ENCODE data around the gene SPHK2.
A peak's percentile ranks its signal among the peaks of the same experiment; 100 is the strongest.
"Not testable (repeated sequence)": the region's sequence is repeated elsewhere in the genome, so short reads cannot be mapped to it uniquely, and the experiment has no call there.

Gene SPHK2

GRCh38 chr19:48668761-48669160, 49.5 kb downstream of the SPHK2 start:
- no peaks in the 10 kb centered on the region for H3K9me3 Mint-ChIP-seq
- peak overlapping the region; percentile 29 for H3K27ac Mint-ChIP-seq
- H3K36me3 Mint-ChIP-seq (ENCODE audit: low read depth) = no peaks in the 10 kb centered on the region
- H3K4me3 Mint-ChIP-seq = no peak overlapping the region
- H3K27me3 Mint-ChIP-seq = no peaks in the 10 kb centered on the region
- no peaks in the 10 kb centered on the region for H3K4me1 Mint-ChIP-seq (ENCODE audit: low read depth)

DNA sequence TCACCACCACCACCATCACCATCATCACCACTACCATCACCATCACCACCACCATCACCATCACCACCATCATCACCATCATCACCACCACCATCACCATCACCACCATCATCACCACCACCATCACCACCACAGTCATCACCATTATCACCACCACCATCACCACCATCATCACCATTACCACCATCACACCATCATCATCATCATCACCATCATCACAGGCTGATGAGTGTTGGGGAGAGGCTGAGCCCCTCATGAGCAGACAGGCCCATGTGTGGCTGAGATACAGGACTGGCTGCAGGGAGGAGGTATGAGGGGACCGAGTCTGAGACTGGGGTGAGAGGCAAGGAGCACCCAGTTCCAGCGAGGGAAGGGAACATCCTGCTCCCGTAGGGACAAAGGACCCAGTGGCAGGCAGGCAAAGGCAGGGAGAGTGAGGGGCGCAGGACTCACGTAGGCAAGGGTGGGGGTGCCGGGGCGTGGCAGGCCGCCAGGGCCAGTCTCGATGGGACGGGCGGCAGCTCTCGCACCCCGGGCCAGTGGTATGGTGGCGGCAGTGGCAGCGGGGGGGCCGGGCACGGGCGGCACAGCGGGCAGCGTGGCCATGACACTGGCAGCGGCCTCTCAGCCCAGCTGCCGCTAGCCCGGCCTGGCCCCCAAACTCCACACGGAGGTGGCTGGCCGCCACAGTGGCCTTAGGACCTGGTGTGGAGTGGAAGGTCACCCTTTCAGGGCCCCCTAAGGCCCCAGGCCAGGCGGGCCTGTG, 50.8 kb downstream of the SPHK2 start:
- peak overlapping the region; percentile 82 for H3K27ac Mint-ChIP-seq
- H3K36me3 Mint-ChIP-seq (ENCODE audit: low read depth) = no peaks in the 10 kb centered on the region

DNA sequence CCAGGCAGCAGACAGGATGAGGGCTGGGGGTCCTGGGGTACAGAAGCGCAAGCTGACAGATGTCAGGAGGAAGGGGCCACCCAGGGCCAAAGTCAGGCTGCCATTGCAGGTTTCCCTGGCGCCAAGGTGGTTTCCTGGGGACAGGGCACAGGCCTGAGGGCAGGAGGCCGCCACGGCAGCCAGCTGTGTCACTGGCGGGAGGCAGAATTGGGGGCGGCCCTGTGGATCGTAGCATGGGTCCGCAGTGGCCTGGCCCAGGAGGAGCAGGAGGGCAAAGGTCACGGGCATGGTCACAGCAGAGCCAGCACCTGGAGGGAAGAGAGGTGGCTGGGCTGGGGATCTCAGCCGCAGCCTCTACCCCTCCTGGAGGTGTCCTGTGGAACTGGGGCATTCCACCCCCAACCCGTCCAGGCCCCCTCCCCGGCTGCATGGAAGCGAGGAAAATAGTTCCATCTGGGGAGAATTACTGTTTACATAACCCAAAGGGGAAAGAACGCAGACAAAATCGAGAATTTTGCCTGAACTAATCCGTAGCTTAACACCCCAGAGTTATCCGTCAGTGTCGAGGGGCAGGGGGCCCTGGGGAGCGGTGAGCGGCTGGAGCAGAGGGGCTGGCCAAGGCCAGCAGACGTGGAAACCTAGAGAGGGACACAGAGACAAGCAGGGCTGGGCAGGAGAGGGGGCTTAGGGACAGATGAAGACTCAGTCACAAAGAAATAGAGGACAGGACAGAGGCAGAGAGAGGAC, 51.6 kb downstream of the SPHK2 start:
- H3K4me3 Mint-ChIP-seq = no peak overlapping the region
- no peaks in the 10 kb centered on the region for H3K27me3 Mint-ChIP-seq
- no peaks in the 10 kb centered on the region for H3K9me3 Mint-ChIP-seq
- H3K36me3 Mint-ChIP-seq (ENCODE audit: low read depth) = no peaks in the 10 kb centered on the region
- H3K27ac Mint-ChIP-seq = no peak overlapping the region
- H3K4me1 Mint-ChIP-seq (ENCODE audit: low read depth) = peaks cover 7% of the 10 kb centered on the region

More for the DNA sequence above, 50.8 kb downstream of the SPHK2 start:
- peaks cover 2% of the 10 kb centered on the region for H3K4me1 Mint-ChIP-seq (ENCODE audit: low read depth)
- no peak overlapping the region for H3K4me3 Mint-ChIP-seq
- H3K9me3 Mint-ChIP-seq = no peaks in the 10 kb centered on the region
- H3K27me3 Mint-ChIP-seq = no peaks in the 10 kb centered on the region

- no peak overlapping the region for H3K4me3 Mint-ChIP-seq
- H3K4me1 Mint-ChIP-seq (ENCODE audit: low read depth) = peaks cover 7% of the 10 kb centered on the region
- no peaks in the 10 kb centered on the region for H3K36me3 Mint-ChIP-seq (ENCODE audit: low read depth)
- no peaks in the 10 kb centered on the region for H3K27me3 Mint-ChIP-seq
- no peaks in the 10 kb centered on the region for H3K9me3 Mint-ChIP-seq
- no peak overlapping the region for H3K27ac Mint-ChIP-seq
Observed at GRCh38 chr19:48671446-48671995, 52.2 kb downstream of the SPHK2 start.

- no peak within 1 kb of the TSS for H3K27ac Mint-ChIP-seq
- no peak within 1 kb of the TSS for H3K4me3 Mint-ChIP-seq
- H3K36me3 Mint-ChIP-seq (ENCODE audit: low read depth) = no peaks in the 10 kb centered on the region
- H3K9me3 Mint-ChIP-seq = no peaks in the 10 kb centered on the region
- H3K4me1 Mint-ChIP-seq (ENCODE audit: low read depth) = peaks cover 7% of the 10 kb centered on the region
- no peaks in the 10 kb centered on the region for H3K27me3 Mint-ChIP-seq
Observed at GRCh38 chr19:48672994-48673393, 53.7 kb downstream of the SPHK2 start, which contains the start of gene NTN5. TSS of gene NTN5 (minus strand) at chr19:48673017. CDS start at chr19:48670986, 2,031 bp downstream.

DNA sequence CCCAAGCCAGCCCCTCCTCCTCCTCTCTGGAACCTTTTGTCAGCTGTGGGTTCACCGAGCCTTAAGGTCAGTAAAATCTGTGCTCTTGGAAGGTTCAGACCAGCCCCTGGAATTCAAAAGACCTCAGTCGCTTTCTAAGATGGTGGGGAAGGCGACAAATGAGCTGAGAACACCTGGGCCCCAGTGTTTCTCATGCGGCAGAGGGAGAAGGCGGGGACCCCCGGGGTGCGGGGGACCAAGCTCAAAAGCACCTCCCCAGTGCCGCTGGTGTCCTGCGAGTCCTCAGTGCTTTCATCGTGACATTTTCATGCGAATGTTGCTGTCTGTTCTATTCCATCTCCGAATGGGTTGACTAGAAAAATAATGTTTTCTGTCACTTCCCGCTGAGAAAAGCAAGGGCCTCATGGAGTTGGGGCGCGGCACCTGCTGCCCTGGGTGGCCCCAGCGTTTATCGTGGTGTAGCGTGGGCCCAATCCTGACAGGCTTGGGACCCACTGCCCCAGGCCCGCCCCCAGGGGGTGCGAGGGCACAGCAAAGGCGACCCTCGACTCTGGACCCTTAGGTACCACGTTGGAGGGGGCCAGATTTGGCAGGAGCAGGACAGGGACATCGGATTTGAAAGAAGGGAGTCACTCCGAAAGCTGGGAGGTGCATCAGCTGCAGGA, 54.3 kb downstream of the SPHK2 start:
- Mint-ChIP-seq H3K9me3 (no peaks in the 10 kb centered on the region), H3K27me3 (no peaks in the 10 kb centered on the region), H3K4me1 (ENCODE audit: low read depth) (peaks cover 7% of the 10 kb centered on the region), H3K36me3 (ENCODE audit: low read depth) (no peaks in the 10 kb centered on the region), H3K4me3 (no peak overlapping the region), H3K27ac (no peak overlapping the region)

- Mint-ChIP-seq H3K4me1 (ENCODE audit: low read depth) (peaks cover 7% of the 10 kb centered on the region), H3K27ac (no peak overlapping the region), H3K9me3 (no peaks in the 10 kb centered on the region), H3K27me3 (no peaks in the 10 kb centered on the region), H3K36me3 (ENCODE audit: low read depth) (no peaks in the 10 kb centered on the region), H3K4me3 (no peak overlapping the region)
Observed at GRCh38 chr19:48674216-48674809, 55.0 kb downstream of the SPHK2 start.

DNA sequence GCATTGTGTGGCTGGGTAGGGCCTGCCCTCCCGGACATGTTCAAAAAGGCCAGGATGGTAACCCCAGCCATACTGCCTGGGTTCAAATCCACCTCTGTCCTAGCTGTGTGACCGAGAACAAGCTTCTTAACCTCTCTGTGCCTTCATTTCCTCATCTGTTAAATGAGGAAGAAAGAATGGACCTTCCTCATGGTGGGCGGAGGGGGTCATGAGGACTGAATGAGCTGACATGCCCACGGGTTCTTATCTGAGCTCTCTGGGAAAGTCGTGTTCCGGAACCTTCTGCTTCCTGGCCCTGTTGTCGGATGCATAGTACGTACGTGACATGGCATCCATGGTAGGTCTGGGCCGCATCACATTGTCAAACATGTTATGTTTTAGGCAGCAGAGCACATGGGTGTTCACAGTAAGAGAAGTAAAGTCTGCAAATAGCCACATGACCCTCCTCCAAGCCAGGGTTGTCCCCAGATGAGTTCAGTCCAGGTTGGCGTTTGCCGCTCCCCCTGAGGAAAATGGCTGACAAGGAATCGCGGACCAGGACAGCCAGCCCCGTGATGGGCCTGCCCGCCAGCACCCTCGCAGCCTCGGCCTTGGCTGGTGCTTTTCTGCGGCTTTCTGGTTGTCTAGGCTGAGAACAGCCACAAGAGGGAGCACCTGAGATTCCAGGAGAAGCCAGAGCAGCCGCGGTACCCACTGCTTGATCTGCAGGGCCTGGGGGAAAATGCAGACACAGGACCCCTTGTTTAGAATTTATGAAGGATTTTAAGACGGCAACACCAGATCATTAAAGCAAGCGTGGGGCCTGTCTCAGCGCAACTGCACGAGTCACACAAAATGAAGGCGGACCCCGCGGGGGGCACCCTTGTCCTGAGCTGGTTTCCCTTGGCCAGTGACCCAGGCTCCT, 55.9 kb downstream of the SPHK2 start:
- Mint-ChIP-seq H3K27ac (no peak overlapping the region), H3K4me1 (ENCODE audit: low read depth) (peaks cover 7% of the 10 kb centered on the region), H3K36me3 (ENCODE audit: low read depth) (no peaks in the 10 kb centered on the region), H3K9me3 (no peaks in the 10 kb centered on the region), H3K4me3 (no peak overlapping the region), H3K27me3 (no peaks in the 10 kb centered on the region)

GRCh38 chr19:48676487-48676886, 57.2 kb downstream of the SPHK2 start:
- Mint-ChIP-seq H3K27me3 (no peaks in the 10 kb centered on the region), H3K9me3 (no peaks in the 10 kb centered on the region), H3K4me3 (no peak overlapping the region), H3K27ac (no peak overlapping the region), H3K4me1 (ENCODE audit: low read depth) (peaks cover 7% of the 10 kb centered on the region), H3K36me3 (ENCODE audit: low read depth) (no peaks in the 10 kb centered on the region)

GRCh38 chr19:48676887-48677286, 57.6 kb downstream of the SPHK2 start:
- Mint-ChIP-seq H3K4me1 (ENCODE audit: low read depth) (peaks cover 7% of the 10 kb centered on the region), H3K27ac (no peak overlapping the region), H3K27me3 (no peaks in the 10 kb centered on the region), H3K9me3 (no peaks in the 10 kb centered on the region), H3K36me3 (ENCODE audit: low read depth) (no peaks in the 10 kb centered on the region), H3K4me3 (no peak overlapping the region)

DNA sequence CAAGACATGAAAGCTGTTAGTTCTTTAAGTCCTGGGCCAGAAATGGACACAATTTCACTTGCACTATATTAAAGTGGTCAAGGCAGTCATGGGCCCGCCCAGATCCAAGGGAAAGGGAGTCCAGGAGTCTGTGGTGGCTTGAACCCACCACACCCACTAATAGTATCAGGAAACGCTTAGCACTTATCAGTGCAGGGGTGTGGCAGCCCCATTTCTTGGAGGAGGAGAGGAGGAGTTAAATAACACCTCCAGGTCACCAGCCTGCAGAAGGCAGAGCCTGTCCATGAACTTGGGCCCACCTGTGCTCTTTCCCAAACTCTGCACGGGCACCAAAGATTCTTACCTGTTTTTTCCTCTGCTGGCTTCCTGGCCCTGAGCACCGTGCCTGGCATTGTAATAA, 58.9 kb downstream of the SPHK2 start:
- no peak overlapping the region for H3K27ac Mint-ChIP-seq
- peaks cover 7% of the 10 kb centered on the region for H3K4me1 Mint-ChIP-seq (ENCODE audit: low read depth)
- H3K36me3 Mint-ChIP-seq (ENCODE audit: low read depth) = no peaks in the 10 kb centered on the region
- no peaks in the 10 kb centered on the region for H3K9me3 Mint-ChIP-seq
- no peak overlapping the region for H3K4me3 Mint-ChIP-seq
- H3K27me3 Mint-ChIP-seq = no peaks in the 10 kb centered on the region

DNA sequence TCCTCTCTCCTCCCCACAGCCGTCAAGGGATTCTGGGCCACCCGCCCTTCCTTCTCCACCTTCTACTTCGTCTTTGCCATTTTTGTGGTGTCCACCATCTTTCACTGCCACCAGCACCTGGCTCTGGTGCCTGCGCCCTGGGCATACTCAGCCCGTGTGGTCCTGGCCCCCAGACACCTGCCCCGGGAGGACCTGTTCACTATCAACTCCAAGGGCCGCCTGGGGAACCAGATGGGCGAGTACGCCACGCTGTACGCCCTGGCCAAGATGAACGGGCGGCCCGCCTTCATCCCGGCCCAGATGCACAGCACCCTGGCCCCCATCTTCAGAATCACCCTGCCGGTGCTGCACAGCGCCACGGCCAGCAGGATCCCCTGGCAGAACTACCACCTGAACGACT, 60.7 kb downstream of the SPHK2 start:
- H3K27me3 Mint-ChIP-seq; H3K36me3 Mint-ChIP-seq (ENCODE audit: low read depth); H3K4me3 Mint-ChIP-seq; H3K27ac Mint-ChIP-seq; H3K4me1 Mint-ChIP-seq (ENCODE audit: low read depth); H3K9me3 Mint-ChIP-seq: not testable (repeated sequence)

Data from stimulated activated naive CD8-positive, alpha-beta T cell treated with anti-CD3 and anti-CD28 coated beads, Interleukin-15, Interleukin-2, amounts not matched to agents 100 ng/mL and 50 ng/mL, for 24 hours (primary cell).